PC-9 (cell line): Measurements from ENCODE around the gene BPTF.

Experiments
- CTCF ChIP-seq: fragments of 200-600 bp; sonication (generic); conservative IDR thresholded peaks from 2 replicates; pipeline ENCODE4 v1.6.1; 2017; ENCODE audit warnings: mixed run types, antibody characterized with exemption, mild to moderate bottlenecking, moderate library complexity
- EZH2 ChIP-seq: fragments of 200-600 bp; sonication (generic); IDR thresholded peaks from 2 replicates; pipeline ENCODE4 v1.8.0; 2017; ENCODE audit warnings: antibody characterized with exemption, low read depth

DNA sequence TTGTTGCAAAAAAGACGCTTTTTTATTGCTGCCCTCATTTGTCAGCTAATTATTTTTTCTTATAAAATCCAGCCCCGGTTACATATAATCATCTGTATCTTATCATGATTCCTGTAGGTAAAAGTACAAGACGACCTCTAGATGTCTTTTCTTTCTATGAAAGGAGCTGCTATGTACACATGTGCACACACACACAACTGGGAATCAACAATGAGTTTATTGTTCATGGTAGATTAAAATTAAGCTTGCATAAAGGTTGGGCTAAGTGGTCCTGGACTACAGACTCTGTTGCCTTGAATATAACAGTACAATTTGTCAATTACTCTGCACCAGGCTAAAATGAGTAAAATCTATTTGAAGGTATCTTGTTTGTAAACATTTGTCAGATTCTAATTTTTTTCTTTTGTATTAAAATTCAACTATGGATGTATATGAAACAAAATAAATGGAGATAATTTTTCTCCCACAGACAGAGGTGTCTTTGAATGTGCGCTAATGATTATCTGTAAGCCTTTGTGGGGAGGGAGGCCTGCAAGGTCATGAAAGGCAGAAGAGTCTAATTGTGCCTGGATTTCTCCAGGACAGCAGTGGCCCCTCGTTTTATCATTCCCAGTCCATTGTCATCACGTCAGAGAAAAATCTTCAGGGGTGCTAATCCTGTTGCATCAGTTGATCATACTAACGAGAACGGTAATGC is 157.5 kb downstream of the BPTF start:
- TF ChIP-seq EZH2: no peak
- no peak for TF ChIP-seq CTCF
